ENCODE results near the gene STK4.
"Not testable (repeated sequence)": the region's sequence is repeated elsewhere in the genome, so short reads cannot be mapped to it uniquely, and the experiment has no call there.

STK4 gene

GRCh38 chr20:44981736-44982406 is 15.6 kb downstream of the STK4 start:
- H3K4me3 ChIP-seq (ENCODE audit: low read depth, low read length) = no peak overlapping the region

GRCh38 chr20:44983093-44983674 is 16.9 kb downstream of the STK4 start:
- H3K4me3 ChIP-seq (ENCODE audit: low read depth, low read length) = no peak overlapping the region

GRCh38 chr20:44988631-44989171 is 22.4 kb downstream of the STK4 start:
- H3K4me3 ChIP-seq (ENCODE audit: low read depth, low read length) = no peak overlapping the region

- no peak overlapping the region for H3K4me3 ChIP-seq (ENCODE audit: low read depth, low read length)
Observed at GRCh38 chr20:44990425-44990824, 24.1 kb downstream of the STK4 start.

GRCh38 chr20:44990957-44991356 is 24.6 kb downstream of the STK4 start:
- no peak overlapping the region for H3K4me3 ChIP-seq (ENCODE audit: low read depth, low read length)

- no peak overlapping the region for H3K4me3 ChIP-seq (ENCODE audit: low read depth, low read length)
Observed at GRCh38 chr20:44993343-44993742, 27.0 kb downstream of the STK4 start.

- H3K4me3 ChIP-seq (ENCODE audit: low read depth, low read length) = no peak overlapping the region
Observed at GRCh38 chr20:44997171-44997570, 30.9 kb downstream of the STK4 start.

- H3K4me3 ChIP-seq (ENCODE audit: low read depth, low read length) = no peak overlapping the region
Observed at GRCh38 chr20:44997668-44998067, 31.4 kb downstream of the STK4 start.

GRCh38 chr20:45008521-45009049 is 42.3 kb downstream of the STK4 start:
- H3K4me3 ChIP-seq (ENCODE audit: low read depth, low read length) = no peak overlapping the region

- no peak overlapping the region for H3K4me3 ChIP-seq (ENCODE audit: low read depth, low read length)
Observed at GRCh38 chr20:45010399-45010828, 44.1 kb downstream of the STK4 start.

- no peak overlapping the region for H3K4me3 ChIP-seq (ENCODE audit: low read depth, low read length)
Observed at GRCh38 chr20:45011108-45011526, 44.8 kb downstream of the STK4 start.

- no peak overlapping the region for H3K4me3 ChIP-seq (ENCODE audit: low read depth, low read length)
Observed at GRCh38 chr20:45012682-45013302, 46.5 kb downstream of the STK4 start.

- H3K4me3 ChIP-seq (ENCODE audit: low read depth, low read length) = not testable (repeated sequence)
Observed at GRCh38 chr20:45014131-45014530, 47.8 kb downstream of the STK4 start.

GRCh38 chr20:45014671-45015415 is 48.5 kb downstream of the STK4 start:
- H3K4me3 ChIP-seq (ENCODE audit: low read depth, low read length) = no peak overlapping the region

- H3K4me3 ChIP-seq (ENCODE audit: low read depth, low read length) = no peak overlapping the region
Observed at GRCh38 chr20:45016089-45016671, 49.9 kb downstream of the STK4 start.

GRCh38 chr20:45017281-45017680 is 51.0 kb downstream of the STK4 start:
- no peak overlapping the region for H3K4me3 ChIP-seq (ENCODE audit: low read depth, low read length)

GRCh38 chr20:45017857-45018256 is 51.5 kb downstream of the STK4 start:
- H3K4me3 ChIP-seq (ENCODE audit: low read depth, low read length) = no peak overlapping the region

- H3K4me3 ChIP-seq (ENCODE audit: low read depth, low read length) = no peak overlapping the region
Observed at GRCh38 chr20:45019027-45019761, 52.9 kb downstream of the STK4 start.

GRCh38 chr20:45019762-45020123 is 53.4 kb downstream of the STK4 start:
- no peak overlapping the region for H3K4me3 ChIP-seq (ENCODE audit: low read depth, low read length)

- no peak overlapping the region for H3K4me3 ChIP-seq (ENCODE audit: low read depth, low read length)
Observed at GRCh38 chr20:45020236-45020886, 54.0 kb downstream of the STK4 start.

Measured in iPS-11a (cell line).